ENCODE data around the gene CBFA2T3. TPM values are rescaled to one million over a fixed set of nuclear protein-coding genes. Genes with fewer than 3 reads are reported as not detected.

The CBFA2T3 gene
- polyA plus RNA-seq, 1 experiment, result not detected

DNA sequence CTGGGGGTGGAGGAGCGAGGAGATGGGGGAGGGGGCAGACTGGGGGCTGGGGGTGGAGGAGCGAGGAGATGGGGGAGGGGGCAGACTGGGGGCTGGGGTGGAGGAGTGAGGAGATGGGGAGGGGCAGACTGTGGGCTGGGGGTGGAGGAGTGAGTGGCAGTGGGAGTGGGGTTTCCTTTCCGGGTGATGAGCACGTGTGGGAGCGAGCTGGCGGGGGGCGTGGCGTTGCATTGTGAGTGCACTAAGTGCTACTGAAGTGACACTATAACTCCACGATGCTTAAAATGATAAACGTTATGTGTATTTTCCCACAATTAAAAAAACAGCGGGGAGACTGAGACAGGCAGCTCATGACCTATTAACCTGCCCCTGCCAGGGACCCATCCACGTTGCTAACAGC, 46.3 kb downstream of the CBFA2T3 start:
- Histone ChIP-seq H3K27me3 (ENCODE audit: control insufficient read depth, insufficient read depth, low read length) (peaks cover 2% of the 10 kb centered on the region; the same call in 1 of the 2 replicates), H3K36me3 (ENCODE audit: control insufficient read depth, insufficient read depth, low read length) (no peaks in the 10 kb centered on the region), H3K4me3 (ENCODE audit: low read depth, low read length) (no peak overlapping the region)
- ChIA-PET CTCF (no interaction called here), POLR2A (no interaction called here)
- TF ChIP-seq, protein P1, sequence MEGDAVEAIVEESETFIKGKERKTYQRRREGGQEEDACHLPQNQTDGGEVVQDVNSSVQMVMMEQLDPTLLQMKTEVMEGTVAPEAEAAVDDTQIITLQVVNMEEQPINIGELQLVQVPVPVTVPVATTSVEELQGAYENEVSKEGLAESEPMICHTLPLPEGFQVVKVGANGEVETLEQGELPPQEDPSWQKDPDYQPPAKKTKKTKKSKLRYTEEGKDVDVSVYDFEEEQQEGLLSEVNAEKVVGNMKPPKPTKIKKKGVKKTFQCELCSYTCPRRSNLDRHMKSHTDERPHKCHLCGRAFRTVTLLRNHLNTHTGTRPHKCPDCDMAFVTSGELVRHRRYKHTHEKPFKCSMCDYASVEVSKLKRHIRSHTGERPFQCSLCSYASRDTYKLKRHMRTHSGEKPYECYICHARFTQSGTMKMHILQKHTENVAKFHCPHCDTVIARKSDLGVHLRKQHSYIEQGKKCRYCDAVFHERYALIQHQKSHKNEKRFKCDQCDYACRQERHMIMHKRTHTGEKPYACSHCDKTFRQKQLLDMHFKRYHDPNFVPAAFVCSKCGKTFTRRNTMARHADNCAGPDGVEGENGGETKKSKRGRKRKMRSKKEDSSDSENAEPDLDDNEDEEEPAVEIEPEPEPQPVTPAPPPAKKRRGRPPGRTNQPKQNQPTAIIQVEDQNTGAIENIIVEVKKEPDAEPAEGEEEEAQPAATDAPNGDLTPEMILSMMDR (IDR thresholded peaks at IDR 0.05; ENCODE audit: insufficient read depth, low read depth, low read length), result no peak
- no peak for DNase-seq (ENCODE audit: low read depth)

DNA sequence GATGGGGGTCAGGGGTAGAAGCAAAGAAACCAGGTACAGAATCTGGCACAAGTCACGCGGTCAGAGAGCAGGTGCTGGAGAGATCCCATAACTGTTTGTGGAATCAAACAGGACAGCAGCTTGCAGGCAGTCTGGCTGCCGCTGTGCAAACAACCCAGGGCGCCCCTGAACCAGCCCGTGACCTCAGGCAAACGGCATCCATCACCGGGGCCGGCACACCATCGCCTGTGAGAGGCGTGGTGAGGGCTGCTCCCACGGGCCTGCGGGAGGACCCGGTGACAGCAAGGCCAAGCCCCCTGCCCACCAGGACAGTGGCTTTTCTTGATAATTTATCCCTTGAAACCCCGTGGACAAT, 47.9 kb downstream of the CBFA2T3 start:
- TF ChIP-seq, protein P1 (IDR thresholded peaks at IDR 0.05; ENCODE audit: insufficient read depth, low read depth, low read length), result no peak
- Histone ChIP-seq H3K4me3 (ENCODE audit: low read depth, low read length) (no peak overlapping the region), H3K36me3 (ENCODE audit: control insufficient read depth, insufficient read depth, low read length) (no peaks in the 10 kb centered on the region), H3K27me3 (ENCODE audit: control insufficient read depth, insufficient read depth, low read length) (no peaks in the 10 kb centered on the region)
- CTCF ChIA-PET, result interaction anchor here (0.6 kb wide), 1 partner anchor 269 kb away, joined by 3 read pairs; no protein-coding TSS in a partner anchor
- DNase-seq (ENCODE audit: low read depth), result no peak
- POLR2A ChIA-PET, result no interaction called here

DNA sequence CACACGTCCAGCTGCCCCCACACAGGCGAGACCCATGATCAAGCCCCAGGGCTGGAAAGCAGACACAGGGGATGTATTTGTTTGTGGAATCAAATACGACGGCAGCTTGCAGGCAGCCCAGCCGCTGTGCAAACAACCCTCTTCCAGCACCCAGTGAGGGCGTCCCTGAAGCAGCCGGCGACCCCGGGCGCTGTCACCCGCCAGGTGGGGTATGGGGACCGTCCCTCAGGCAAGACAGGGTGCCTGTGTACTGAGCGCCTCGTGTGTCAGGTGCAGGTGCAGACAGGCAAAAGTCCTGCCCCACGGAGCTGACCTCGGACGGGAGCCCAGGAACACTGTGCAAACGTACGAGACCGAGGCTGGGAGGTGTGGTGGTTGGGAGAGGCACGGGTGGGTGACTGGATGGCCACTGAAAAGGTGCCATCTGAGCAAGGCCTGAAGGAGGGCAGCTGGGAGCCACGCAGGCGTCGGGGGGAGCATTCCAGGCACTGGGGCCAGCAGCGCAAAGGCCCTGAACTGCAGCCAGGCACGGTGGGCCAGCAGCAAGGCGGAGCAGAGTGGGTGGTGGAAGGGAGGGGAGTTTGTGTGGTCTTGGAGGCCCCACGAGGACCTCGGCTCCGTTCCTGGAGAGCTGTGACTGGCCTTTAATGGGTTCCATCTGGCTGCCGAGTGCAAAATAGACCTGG, 48.5 kb downstream of the CBFA2T3 start:
- CTCF ChIA-PET, result no interaction called here
- DNase-seq (ENCODE audit: low read depth), result no peak
- Histone ChIP-seq H3K27me3 (ENCODE audit: control insufficient read depth, insufficient read depth, low read length) (no peaks in the 10 kb centered on the region), H3K4me3 (ENCODE audit: low read depth, low read length) (no peak overlapping the region), H3K36me3 (ENCODE audit: control insufficient read depth, insufficient read depth, low read length) (no peaks in the 10 kb centered on the region)
- POLR2A ChIA-PET, result no interaction called here
- TF ChIP-seq, protein P1 (IDR thresholded peaks at IDR 0.05; ENCODE audit: insufficient read depth, low read depth, low read length), result no peak

DNA sequence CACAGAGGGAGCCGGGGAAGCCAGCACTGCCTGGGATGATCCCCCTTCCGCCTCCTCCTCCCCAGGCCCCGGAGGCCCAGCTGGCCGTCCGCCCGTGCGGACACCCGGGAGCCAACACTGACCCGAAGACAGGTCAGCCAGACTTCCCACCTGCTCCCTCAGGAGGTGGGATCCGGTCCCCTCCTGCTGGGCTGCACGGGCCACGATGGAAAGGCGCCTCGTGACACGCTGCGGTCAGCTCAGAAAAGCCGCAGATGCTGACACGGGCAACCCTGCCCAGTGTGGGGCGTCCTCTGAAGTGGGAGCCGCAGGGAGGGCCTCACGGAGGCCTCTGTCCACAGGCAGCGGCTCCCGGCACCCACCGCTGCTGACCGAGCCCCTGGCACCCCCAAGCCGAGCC, 49.3 kb downstream of the CBFA2T3 start:
- ChIA-PET POLR2A (no interaction called here), CTCF (no interaction called here)
- TF ChIP-seq, protein P1 (IDR thresholded peaks at IDR 0.05; ENCODE audit: insufficient read depth, low read depth, low read length), result no peak
- no peaks in the 10 kb centered on the region for H3K27me3 ChIP-seq (ENCODE audit: control insufficient read depth, insufficient read depth, low read length)
- DNase-seq (ENCODE audit: low read depth), result no peak
- no peak overlapping the region for H3K4me3 ChIP-seq (ENCODE audit: low read depth, low read length)
- H3K36me3 ChIP-seq (ENCODE audit: control insufficient read depth, insufficient read depth, low read length), result no peaks in the 10 kb centered on the region

DNA sequence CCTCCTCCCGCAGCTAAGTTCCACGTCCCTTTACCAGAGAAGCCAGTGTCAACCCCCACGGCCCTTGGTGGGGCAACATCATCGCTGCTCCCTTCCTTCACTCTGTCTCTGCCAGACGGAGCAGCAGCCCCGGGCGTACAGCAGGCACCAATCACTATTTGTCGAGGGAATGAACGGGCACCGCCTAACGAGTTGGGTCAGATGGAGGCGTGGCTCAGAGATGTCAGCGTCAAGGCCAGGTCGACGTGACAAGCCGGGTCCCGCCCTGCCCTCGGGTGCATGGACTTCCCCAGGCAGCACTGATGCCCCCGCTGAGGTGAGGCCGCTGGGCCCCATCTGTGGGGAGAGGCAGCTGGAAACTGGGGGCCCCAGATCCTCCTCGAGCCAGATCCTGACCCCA, 50.0 kb downstream of the CBFA2T3 start:
- no peak overlapping the region for H3K4me3 ChIP-seq (ENCODE audit: low read depth, low read length)
- no peak for DNase-seq (ENCODE audit: low read depth)
- ChIA-PET CTCF (interaction anchor here (1.4 to 1.5 kb wide), 2 partner anchors 16 to 69 kb away, joined by 4 to 5 read pairs; no protein-coding TSS in a partner anchor), POLR2A (no interaction called here)
- no peaks in the 10 kb centered on the region for H3K36me3 ChIP-seq (ENCODE audit: control insufficient read depth, insufficient read depth, low read length)
- H3K27me3 ChIP-seq (ENCODE audit: control insufficient read depth, insufficient read depth, low read length), result no peaks in the 10 kb centered on the region
- TF ChIP-seq, protein P1 (IDR thresholded peaks at IDR 0.05; ENCODE audit: insufficient read depth, low read depth, low read length), result no peak

Measured in BJ (cell line).